Measurements from ENCODE around the gene CAMK2G.

The CAMK2G gene

DNA sequence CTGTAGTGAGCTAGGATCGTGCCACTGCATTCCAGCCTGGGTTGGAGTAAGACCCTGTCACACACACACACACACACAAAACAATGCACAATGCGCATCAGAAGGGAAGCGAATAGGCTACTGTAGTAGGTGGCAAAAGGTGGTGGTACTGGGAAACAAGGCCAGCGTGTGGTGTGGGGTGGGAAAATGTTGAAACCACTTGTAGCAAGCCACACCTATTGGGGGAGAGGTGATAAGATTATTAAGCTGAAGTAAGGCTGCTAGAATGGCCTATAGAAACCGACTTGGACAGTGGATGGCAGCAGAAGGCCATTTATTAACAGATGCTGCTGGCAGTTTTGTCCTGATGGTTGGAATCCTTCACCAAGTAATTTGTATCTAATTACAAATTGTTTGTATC lies 99.7 kb downstream of the CAMK2G start:
- DNase-seq (ENCODE audit: low read depth) = no peak
- TF ChIP-seq CTCF (conservative IDR thresholded peaks at IDR 0.05; ENCODE audit: low read depth, low read length) = no peak
- H3K4me3 ChIP-seq (ENCODE audit: low read length) = peak overlapping the region; percentile 84

DNA sequence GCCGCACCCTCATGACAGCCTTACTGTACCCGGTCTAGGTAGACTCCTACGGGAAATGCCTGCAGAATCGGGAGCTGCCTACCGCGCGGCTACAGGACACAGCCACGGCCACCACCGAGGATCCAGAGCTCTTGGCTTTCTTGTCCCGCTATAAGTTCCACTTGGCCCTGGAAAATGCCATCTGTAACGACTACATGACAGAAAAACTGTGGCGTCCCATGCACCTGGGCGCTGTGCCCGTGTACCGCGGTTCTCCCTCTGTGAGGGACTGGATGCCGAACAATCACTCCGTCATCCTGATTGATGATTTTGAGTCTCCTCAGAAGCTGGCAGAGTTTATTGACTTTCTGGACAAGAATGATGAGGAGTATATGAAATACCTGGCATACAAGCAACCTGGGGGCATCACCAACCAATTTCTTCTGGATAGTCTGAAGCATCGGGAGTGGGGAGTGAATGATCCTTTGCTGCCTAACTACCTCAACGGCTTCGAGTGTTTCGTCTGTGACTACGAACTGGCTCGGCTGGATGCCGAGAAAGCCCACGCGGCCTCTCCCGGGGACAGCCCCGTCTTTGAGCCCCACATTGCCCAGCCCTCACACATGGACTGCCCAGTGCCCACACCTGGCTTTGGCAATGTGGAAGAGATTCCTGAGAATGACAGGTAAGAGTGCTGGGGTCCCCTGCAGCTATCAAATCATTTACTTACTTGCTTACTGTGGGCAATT lies 101.0 kb downstream of the CAMK2G start:
- TF ChIP-seq CTCF (conservative IDR thresholded peaks at IDR 0.05; ENCODE audit: low read depth, low read length) = no peak

GRCh38 chr10:73772281-73773151 lies 101.8 kb downstream of the CAMK2G start:
- no peak for DNase-seq (ENCODE audit: low read depth)
- no peak for TF ChIP-seq CTCF (conservative IDR thresholded peaks at IDR 0.05; ENCODE audit: low read depth, low read length)
- peak overlapping the region; percentile 84 for H3K4me3 ChIP-seq (ENCODE audit: low read length)

More for the DNA sequence above, 101.0 kb downstream of the CAMK2G start:
- H3K4me3 ChIP-seq (ENCODE audit: low read length) = peak overlapping the region; percentile 84
- DNase-seq (ENCODE audit: low read depth) = no peak

GRCh38 chr10:73771722-73772280 lies 102.6 kb downstream of the CAMK2G start:
- DNase-seq (ENCODE audit: low read depth) = no peak
- peak overlapping the region; percentile 84 for H3K4me3 ChIP-seq (ENCODE audit: low read length)
- TF ChIP-seq CTCF (conservative IDR thresholded peaks at IDR 0.05; ENCODE audit: low read depth, low read length) = no peak

GRCh38 chr10:73769396-73769795 lies 105.0 kb downstream of the CAMK2G start:
- no peak for DNase-seq (ENCODE audit: low read depth)
- no peak for TF ChIP-seq CTCF (conservative IDR thresholded peaks at IDR 0.05; ENCODE audit: low read depth, low read length)
- no peak overlapping the region for H3K4me3 ChIP-seq (ENCODE audit: low read length)

DNA sequence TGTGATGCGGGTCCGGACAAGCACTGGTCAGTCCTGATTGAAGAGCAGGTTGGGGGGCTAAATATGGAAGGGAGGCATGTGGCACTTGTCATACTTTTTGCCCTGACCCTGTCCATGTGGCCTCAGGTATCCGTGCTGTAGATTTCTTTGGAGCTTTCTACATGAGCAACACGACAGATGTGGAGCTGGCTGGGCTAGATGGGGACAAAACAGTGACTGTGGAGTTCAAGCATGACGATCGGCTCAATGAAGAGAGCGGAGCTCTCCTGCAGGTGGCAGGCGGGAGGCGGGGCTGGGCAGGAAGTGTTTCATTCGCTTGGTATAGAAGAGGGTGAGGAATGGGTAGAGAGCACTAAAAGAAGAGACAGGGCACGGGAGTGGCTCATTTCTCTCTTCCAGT lies 105.5 kb downstream of the CAMK2G start:
- H3K4me3 ChIP-seq (ENCODE audit: low read length) = no peak overlapping the region
- no peak for TF ChIP-seq CTCF (conservative IDR thresholded peaks at IDR 0.05; ENCODE audit: low read depth, low read length)
- no peak for DNase-seq (ENCODE audit: low read depth)
